ENCODE measurements around the gene WDR45B. TPM values are rescaled to one million over a fixed set of nuclear protein-coding genes. Genes with fewer than 3 reads are reported as not detected.

WDR45B gene
- total and polyA plus RNA-seq, 2 donors (not counting 3 experiments of a cell fraction or from before 2014, with no cell fraction given), result 62.0 to 76.7 TPM

DNA sequence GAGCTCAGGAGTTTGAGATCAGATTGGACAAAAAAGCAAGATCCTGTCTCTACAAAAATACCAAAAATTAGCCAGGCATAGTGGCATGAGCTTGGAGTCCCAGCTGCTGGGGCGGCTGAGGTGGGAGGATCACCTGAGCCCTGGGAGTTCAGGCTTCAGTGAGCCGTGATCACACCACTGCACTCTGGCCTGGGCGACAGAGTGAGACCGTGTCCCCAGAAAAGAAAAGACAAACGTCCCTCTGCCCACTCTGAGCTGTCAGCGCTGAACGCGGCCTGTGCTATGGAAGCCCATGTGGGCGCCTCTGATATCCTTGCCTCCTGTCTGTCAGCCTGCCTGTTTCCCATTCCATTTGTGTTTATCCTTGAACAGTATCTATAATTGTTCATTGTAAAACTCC, 78.0 kb downstream of the WDR45B start:
- H3K27me3 ChIP-seq (ENCODE audit: control insufficient read depth in 2 of 2, insufficient read depth in 2 of 2, low read length in 2 of 2), result no peaks in the 10 kb centered on the region
- BruUV-seq (replicated peaks), result no TSS peak
- H3K4me1 ChIP-seq (ENCODE audit: control insufficient read depth, extremely low read depth, insufficient read depth, low read length), result no peaks in the 10 kb centered on the region
- dilution Hi-C loops (cut with MboI; ENCODE audit: extremely low pct_ligation_motif_present, low sequenced_read_pairs) (no loop called here), intact Hi-C loops (cut with micrococcal nuclease) (no loop called here)
- CTCF ChIA-PET, result interaction anchor here (1.3 kb wide), 1 partner anchor 16 kb away, joined by 4 read pairs; no protein-coding TSS in a partner anchor
- H4K20me1 ChIP-seq (replicated peaks; ENCODE audit: control insufficient read depth, extremely low read depth, insufficient read depth, low read length), result no peaks in the 10 kb centered on the region
- H3K4me2 ChIP-seq (ENCODE audit: insufficient read depth, low read length), result no peak overlapping the region
- TF ChIP-seq FOS (IDR thresholded peaks at IDR 0.05; ENCODE audit: borderline replicate concordance, insufficient read depth, low read length), result no peak
- H3K9me3 ChIP-seq (replicated peaks; ENCODE audit: control insufficient read depth, insufficient read depth, low read length), result no peaks in the 10 kb centered on the region
- POLR2A ChIA-PET, result no interaction called here
- peaks cover 34% of the 10 kb centered on the region for H3K79me2 ChIP-seq (ENCODE audit: control insufficient read depth, insufficient read depth, low read length)
- no peak overlapping the region for H3K27ac ChIP-seq (ENCODE audit: insufficient read depth, low read depth, low read length)
- DNase-seq (ENCODE audit: low read depth, low spot score) (no peak), FAIRE-seq (no peak)
- H3K9me1 ChIP-seq (replicated peaks; ENCODE audit: control insufficient read depth, extremely low read depth, insufficient read depth, low read length), result no peaks in the 10 kb centered on the region
- H3K4me3 ChIP-seq (replicated peaks in 1 of 3; ENCODE audit: insufficient read depth in 1 of 3, low read depth in 1 of 3, low read length in 3 of 3), result no peak overlapping the region
- H2AFZ ChIP-seq (ENCODE audit: low read depth, low read length), result no peak overlapping the region
- H3K9ac ChIP-seq (replicated peaks; ENCODE audit: extremely low read depth, insufficient read depth, low read length), result no peak overlapping the region
- peaks cover 6 to 40% of the 10 kb centered on the region in 2 experiments for H3K36me3 ChIP-seq (ENCODE audit: control insufficient read depth in 2 of 2, extremely low read depth in 1 of 2, insufficient read depth in 2 of 2, low read length in 2 of 2)

DNA sequence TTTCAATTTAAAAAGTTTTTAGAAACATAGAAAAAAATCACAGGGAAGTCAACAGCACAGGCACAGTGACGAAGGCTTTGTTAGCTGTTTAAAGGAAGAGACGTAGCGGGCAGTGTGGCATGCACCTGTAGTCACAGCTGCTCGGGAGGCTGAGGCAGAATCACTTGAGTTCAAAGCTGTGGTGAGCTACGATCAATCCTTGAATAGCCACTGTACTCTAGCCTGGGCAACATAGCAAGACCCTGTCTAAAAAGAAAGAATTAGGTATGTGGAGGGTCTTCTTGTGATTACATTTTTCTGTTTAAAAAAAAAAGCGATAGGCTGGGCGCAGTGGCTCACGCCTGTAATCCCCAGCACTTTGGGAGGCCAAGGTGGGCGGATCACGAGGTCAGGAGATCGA, 78.6 kb downstream of the WDR45B start:
- H3K27me3 ChIP-seq (ENCODE audit: control insufficient read depth in 2 of 2, insufficient read depth in 2 of 2, low read length in 2 of 2), result no peaks in the 10 kb centered on the region
- H3K9me3 ChIP-seq (replicated peaks; ENCODE audit: control insufficient read depth, insufficient read depth, low read length), result no peaks in the 10 kb centered on the region
- no TSS peak for BruUV-seq (replicated peaks)
- H3K4me2 ChIP-seq (ENCODE audit: insufficient read depth, low read length), result no peak overlapping the region
- H3K27ac ChIP-seq (ENCODE audit: insufficient read depth, low read depth, low read length), result no peak overlapping the region
- TF ChIP-seq EZH2 (IDR thresholded peaks at IDR 0.05; ENCODE audit: borderline replicate concordance, low read depth, low read length, severe bottlenecking) (no peak), POLR2A (IDR thresholded peaks at IDR 0.05; ENCODE audit: low read depth, low read length) (no peak), GATA2 (IDR thresholded peaks at IDR 0.05; ENCODE audit: insufficient read depth, insufficient read length, low read depth, low read length) (no peak), FOS (IDR thresholded peaks at IDR 0.05; ENCODE audit: borderline replicate concordance, insufficient read depth, low read length) (no peak), JUN (IDR thresholded peaks at IDR 0.05; ENCODE audit: borderline replicate concordance, insufficient read depth, insufficient read length, low read depth) (no peak)
- TF ChIP-seq, protein P1, sequence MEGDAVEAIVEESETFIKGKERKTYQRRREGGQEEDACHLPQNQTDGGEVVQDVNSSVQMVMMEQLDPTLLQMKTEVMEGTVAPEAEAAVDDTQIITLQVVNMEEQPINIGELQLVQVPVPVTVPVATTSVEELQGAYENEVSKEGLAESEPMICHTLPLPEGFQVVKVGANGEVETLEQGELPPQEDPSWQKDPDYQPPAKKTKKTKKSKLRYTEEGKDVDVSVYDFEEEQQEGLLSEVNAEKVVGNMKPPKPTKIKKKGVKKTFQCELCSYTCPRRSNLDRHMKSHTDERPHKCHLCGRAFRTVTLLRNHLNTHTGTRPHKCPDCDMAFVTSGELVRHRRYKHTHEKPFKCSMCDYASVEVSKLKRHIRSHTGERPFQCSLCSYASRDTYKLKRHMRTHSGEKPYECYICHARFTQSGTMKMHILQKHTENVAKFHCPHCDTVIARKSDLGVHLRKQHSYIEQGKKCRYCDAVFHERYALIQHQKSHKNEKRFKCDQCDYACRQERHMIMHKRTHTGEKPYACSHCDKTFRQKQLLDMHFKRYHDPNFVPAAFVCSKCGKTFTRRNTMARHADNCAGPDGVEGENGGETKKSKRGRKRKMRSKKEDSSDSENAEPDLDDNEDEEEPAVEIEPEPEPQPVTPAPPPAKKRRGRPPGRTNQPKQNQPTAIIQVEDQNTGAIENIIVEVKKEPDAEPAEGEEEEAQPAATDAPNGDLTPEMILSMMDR (IDR thresholded peaks at IDR 0.05; ENCODE audit: extremely low read depth in 1 of 2, insufficient read depth in 1 of 2, low read depth in 1 of 2, low read length in 2 of 2), result no peak
- H4K20me1 ChIP-seq (replicated peaks; ENCODE audit: control insufficient read depth, extremely low read depth, insufficient read depth, low read length), result no peaks in the 10 kb centered on the region
- no peak overlapping the region for H2AFZ ChIP-seq (ENCODE audit: low read depth, low read length)
- H3K4me3 ChIP-seq (replicated peaks in 1 of 3; ENCODE audit: insufficient read depth in 1 of 3, low read depth in 1 of 3, low read length in 3 of 3), result no peak overlapping the region
- H3K9ac ChIP-seq (replicated peaks; ENCODE audit: extremely low read depth, insufficient read depth, low read length), result no peak overlapping the region
- no peaks in the 10 kb centered on the region for H3K9me1 ChIP-seq (replicated peaks; ENCODE audit: control insufficient read depth, extremely low read depth, insufficient read depth, low read length)
- H3K79me2 ChIP-seq (ENCODE audit: control insufficient read depth, insufficient read depth, low read length), result peaks cover 34% of the 10 kb centered on the region
- dilution Hi-C loops (cut with MboI; ENCODE audit: extremely low pct_ligation_motif_present, low sequenced_read_pairs), result no loop called here
- no peaks in the 10 kb centered on the region for H3K4me1 ChIP-seq (ENCODE audit: control insufficient read depth, extremely low read depth, insufficient read depth, low read length)
- intact Hi-C loops (cut with micrococcal nuclease), result no loop called here
- H3K36me3 ChIP-seq (ENCODE audit: control insufficient read depth in 2 of 2, extremely low read depth in 1 of 2, insufficient read depth in 2 of 2, low read length in 2 of 2), result peaks cover 6 to 35% of the 10 kb centered on the region in 2 experiments
- DNase-seq (ENCODE audit: low read depth, low spot score), result no peak
- CTCF ChIA-PET, result interaction anchor here (1.3 kb wide), 1 partner anchor 16 kb away, joined by 4 read pairs; no protein-coding TSS in a partner anchor
- no peak for FAIRE-seq
- POLR2A ChIA-PET, result no interaction called here
